Mammary epithelial cell (primary cell): ENCODE data around the gene WNT7B.

Experiments
- CTCF ChIP-seq, 2 donors: IDR thresholded peaks in 1 of 2; conservative IDR thresholded peaks in 1 of 2; 2 replicates each; pipeline ENCODE4 v1.5.1; 2011 to 2012; ENCODE audit warnings: inconsistent platforms in 2 of 2, low read length in 2 of 2, mild to moderate bottlenecking in 2 of 2, control low read depth in 1 of 2, low read depth in 1 of 2; ENCODE audit not compliant: insufficient read depth in 1 of 2; ENCODE audit errors: extremely low read depth in 1 of 2
- EZH2 ChIP-seq: IDR thresholded peaks from 2 replicates; pipeline ENCODE4 v1.6.1; 2012; ENCODE audit warnings: low read length, inconsistent platforms, borderline replicate concordance

- TF ChIP-seq EZH2 (no peak), CTCF (conservative IDR thresholded peaks at IDR 0.05 in 1 of 2, IDR thresholded peaks at IDR 0.05 in 1 of 2; ENCODE audit: extremely low read depth in 1 of 2, insufficient read depth in 1 of 2, low read depth in 1 of 2, low read length in 2 of 2) (no peak)
These were observed 20.3 kb upstream of the WNT7B start for GRCh38 chr22:45997077-45997776.
